Right lobe of liver (tissue), 6 donors: ENCODE results near the gene PPIL4. TPM values are rescaled to one million over a fixed set of nuclear protein-coding genes. Genes with fewer than 3 reads are reported as not detected.

Experiments used
- ATAC-seq, 4 donors: fragments of 200-7000 bp; cut with Tn5 transposase; one replicate each; pipeline ENCODE4 v1.9.1; 2020; ENCODE audit warnings: mild to moderate bottlenecking in 4 of 4, moderate library complexity in 4 of 4
- DNase-seq, 3 donors: peaks; one replicate each; pipeline ENCODE4 v3.0.0-alpha.2; 2020
- H3K27ac ChIP-seq, 3 donors: fragments of 200-600 bp; one replicate each; pipeline ENCODE4 v1.8.0; 2022
- H3K27me3 ChIP-seq, 2 donors: fragments of 200-600 bp; one replicate each; pipeline ENCODE4 v1.8.0; 2022
- H3K36me3 ChIP-seq, 4 donors: fragments of 200-600 bp; sonication (generic) in 1 of 4; one replicate each; pipeline versions ENCODE4 v1.5.1 to v1.8.0; 2017 to 2022; ENCODE audit warnings: control low read depth in 1 of 4
- H3K4me1 ChIP-seq, 4 donors: fragments of 200-600 bp; sonication (generic) in 1 of 4; one replicate each; pipeline versions ENCODE4 v1.5.1 to v1.8.0; 2017 to 2022; ENCODE audit warnings: control low read depth in 1 of 4
- H3K4me3 ChIP-seq, 3 donors: fragments of 200-600 bp; one replicate each; pipeline ENCODE4 v1.8.0; 2022
- H3K9me3 ChIP-seq, 4 donors: fragments of 200-600 bp; sonication (generic) in 1 of 4; one replicate each; pipeline versions ENCODE4 v1.5.1 to v1.8.0; 2017 to 2022; ENCODE audit warnings: control low read depth in 1 of 4
- POLR2A ChIP-seq: fragments of 450-650 bp; IDR thresholded peaks from one replicate; pipeline ENCODE4 v1.6.1; 2017; ENCODE audit warnings: antibody characterized with exemption, mild to moderate bottlenecking
- WGBS: methylation state at CpG from one replicate; pipeline ENCODE4 v1.1.6; 2018; ENCODE audit warnings: low coverage, low lambda C conversion rate; ENCODE audit not compliant: insufficient coverage; ENCODE audit errors: missing lambda C conversion rate; 5-methylcytosine and 5-hydroxymethylcytosine counted together
- intact Hi-C, 2 donors: fragments of 100-400 bp; cut with DNase I; formaldehyde crosslinking; loops; one replicate each; pipeline versions ENCODE4 v1.11.2 to v1.14.1; 2022
- total RNA-seq, 6 experiments: library from RNA; depleted of rRNA in 2 of 6; stranded (reverse); fragments of >200 nt in 2 of 6; fragmentation: NEBNext Ultra II Directional in 3 of 6; extraction: Animal tissue kit (Norgen Biotek cat#: 25700) in 3 of 6; gene quantifications; one replicate each; pipeline versions ENCODE4 v1.1.0 to v1.2.4, GENCODE V29; 2016 to 2023
- TF ChIP-seq, protein P1 (sequence below), 4 donors: fragments of 200-600 bp in 3 of 4; fragments of 450-650 bp in 1 of 4; IDR thresholded peaks; one replicate each; pipeline versions ENCODE4 v1.5.1 to v1.8.0; 2016 to 2022; ENCODE audit warnings: antibody characterized with exemption in 4 of 4, mild to moderate bottlenecking in 2 of 4
- donor health status: DM: no; HTN: yes; CAD: no.
- donor health status: DM: no; HTN: no; CAD: no.
- donor health status: DM: no; HTN: no; CAD: no.
- donor health status: DM: no; HTN: yes; CAD: no.
- donor health status: DM: no; HTN: yes; CAD: no.

PPIL4 gene
- total RNA-seq, 6 experiments from 2014 or later, result 7.5 to 9.6 (median 8.7) TPM

DNA sequence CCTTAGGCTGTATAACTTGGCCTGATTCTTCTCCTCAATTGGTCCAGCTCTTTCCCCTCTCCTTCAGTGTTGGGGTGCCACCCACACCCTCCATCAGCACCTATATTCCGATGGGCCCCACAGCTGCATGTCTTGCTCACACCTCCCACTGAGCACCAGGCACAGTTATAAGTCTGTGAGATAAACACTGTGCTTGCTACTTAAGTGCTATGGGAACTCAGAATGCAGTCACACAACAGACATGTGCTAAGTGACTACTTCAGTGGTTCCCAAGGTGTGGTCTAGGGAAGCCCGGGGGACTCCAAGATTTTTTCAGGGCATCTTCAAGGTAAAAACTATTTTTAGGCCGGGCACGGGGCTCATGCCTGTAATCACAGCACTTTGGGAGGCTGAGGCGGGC, 68.3 kb downstream of the PPIL4 start:
- intact Hi-C loops, result no loop called here
- WGBS, result 95% methylated on average over 5 of the region's 5 CpGs
- Histone ChIP-seq H3K9me3 (no peaks in the 10 kb centered on the region), H3K27ac (no peak overlapping the region), H3K4me1 (no peaks in the 10 kb centered on the region), H3K4me3 (no peak overlapping the region), H3K27me3 (no peaks in the 10 kb centered on the region), H3K36me3 (no peaks in the 10 kb centered on the region)
- DNase-seq (no peak), ATAC-seq (no peak)
- TF ChIP-seq, protein P1, sequence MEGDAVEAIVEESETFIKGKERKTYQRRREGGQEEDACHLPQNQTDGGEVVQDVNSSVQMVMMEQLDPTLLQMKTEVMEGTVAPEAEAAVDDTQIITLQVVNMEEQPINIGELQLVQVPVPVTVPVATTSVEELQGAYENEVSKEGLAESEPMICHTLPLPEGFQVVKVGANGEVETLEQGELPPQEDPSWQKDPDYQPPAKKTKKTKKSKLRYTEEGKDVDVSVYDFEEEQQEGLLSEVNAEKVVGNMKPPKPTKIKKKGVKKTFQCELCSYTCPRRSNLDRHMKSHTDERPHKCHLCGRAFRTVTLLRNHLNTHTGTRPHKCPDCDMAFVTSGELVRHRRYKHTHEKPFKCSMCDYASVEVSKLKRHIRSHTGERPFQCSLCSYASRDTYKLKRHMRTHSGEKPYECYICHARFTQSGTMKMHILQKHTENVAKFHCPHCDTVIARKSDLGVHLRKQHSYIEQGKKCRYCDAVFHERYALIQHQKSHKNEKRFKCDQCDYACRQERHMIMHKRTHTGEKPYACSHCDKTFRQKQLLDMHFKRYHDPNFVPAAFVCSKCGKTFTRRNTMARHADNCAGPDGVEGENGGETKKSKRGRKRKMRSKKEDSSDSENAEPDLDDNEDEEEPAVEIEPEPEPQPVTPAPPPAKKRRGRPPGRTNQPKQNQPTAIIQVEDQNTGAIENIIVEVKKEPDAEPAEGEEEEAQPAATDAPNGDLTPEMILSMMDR (IDR thresholded peaks at IDR 0.05), result no peak
- TF ChIP-seq POLR2A, result no peak

DNA sequence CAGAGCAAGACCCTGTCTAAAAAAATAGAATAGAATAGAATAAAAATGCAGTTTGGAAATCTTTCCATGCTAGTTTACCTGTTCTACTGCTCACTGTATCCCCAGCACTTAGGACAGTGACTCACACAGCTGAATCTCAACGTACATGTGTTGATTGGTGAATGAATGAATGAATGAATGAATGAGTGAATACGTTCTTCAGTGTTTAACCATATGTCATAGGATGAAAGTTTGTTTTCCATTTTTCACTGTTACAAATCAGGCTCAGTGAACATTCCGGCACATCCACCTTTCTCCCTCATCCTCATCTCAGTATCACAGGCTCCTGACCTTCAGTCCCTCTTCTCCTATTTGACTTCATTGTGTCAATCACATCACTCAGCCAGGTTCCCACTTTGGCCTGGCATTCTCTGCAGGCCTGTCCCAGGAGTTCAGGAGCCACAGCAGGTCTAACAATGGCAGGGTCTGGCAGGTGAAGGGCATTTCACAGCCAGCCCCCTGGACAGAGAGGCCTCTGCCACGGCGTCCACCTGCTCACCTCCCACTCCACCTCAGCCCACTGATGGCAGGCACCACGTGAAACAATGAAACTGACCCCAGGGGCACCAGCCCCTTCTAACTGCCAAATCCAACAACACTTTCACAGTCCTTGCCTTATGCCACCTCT, 68.9 kb downstream of the PPIL4 start:
- 63% methylated on average over 4 of the region's 6 CpGs for WGBS

DNA sequence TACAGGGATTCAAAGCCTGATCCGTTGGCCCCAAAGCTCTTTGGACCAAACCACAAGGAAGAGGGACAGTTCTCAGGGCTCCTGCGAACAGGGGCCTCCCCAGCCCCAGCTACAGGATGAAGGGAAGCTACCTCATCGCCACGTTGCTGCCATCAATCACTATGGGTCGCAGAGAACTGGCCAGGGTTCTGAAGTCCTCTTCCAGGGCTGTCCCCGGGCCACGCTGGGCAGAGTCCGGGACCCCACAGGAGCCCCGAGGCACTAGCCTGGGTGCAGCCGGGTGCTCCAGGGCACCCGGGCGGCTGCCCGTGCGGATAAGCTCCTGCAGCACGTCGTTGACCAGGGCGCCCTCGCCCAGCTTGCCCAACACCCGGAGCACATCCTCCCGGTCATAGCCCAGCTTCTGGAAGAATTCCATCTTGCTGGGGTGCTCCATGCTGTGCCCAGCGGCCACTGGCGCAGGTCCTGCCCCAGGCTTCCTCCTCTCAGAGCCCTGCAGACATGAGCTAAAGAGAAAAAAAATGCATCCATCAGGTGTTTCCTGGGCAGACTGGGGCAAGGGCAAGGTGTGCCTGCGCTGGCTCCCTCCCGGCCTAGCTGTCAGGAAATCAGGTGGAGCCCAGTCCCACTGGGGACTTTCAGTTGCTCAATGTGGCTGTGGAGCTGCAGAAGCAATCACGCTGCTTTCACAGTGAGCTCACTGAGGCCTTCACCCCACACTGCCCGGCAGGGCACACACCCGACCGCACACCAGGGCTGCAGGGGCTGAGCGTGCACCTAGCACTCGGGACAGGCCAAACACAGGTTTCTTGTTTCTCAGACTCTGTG, 71.5 kb downstream of the PPIL4 start:
- TF ChIP-seq POLR2A, result no peak
- TF ChIP-seq, protein P1 (IDR thresholded peaks at IDR 0.05), result no peak
- intact Hi-C loops, result no loop called here
- Histone ChIP-seq H3K27ac (no peak overlapping the region), H3K4me3 (no peak overlapping the region), H3K4me1 (no peaks in the 10 kb centered on the region), H3K36me3 (no peaks in the 10 kb centered on the region), H3K9me3 (no peaks in the 10 kb centered on the region), H3K27me3 (no peaks in the 10 kb centered on the region)
- ATAC-seq (no peak), DNase-seq (no peak)
- WGBS, result 61% methylated on average over 4 of the region's 30 CpGs

More for the DNA sequence above, 68.9 kb downstream of the PPIL4 start:
- Histone ChIP-seq H3K27ac (no peak overlapping the region), H3K27me3 (no peaks in the 10 kb centered on the region), H3K9me3 (no peaks in the 10 kb centered on the region), H3K36me3 (no peaks in the 10 kb centered on the region), H3K4me1 (no peaks in the 10 kb centered on the region), H3K4me3 (no peak overlapping the region)
- intact Hi-C loops, result no loop called here
- TF ChIP-seq, protein P1 (IDR thresholded peaks at IDR 0.05), result no peak
- no peak for TF ChIP-seq POLR2A
- DNase-seq (no peak), ATAC-seq (no peak)

DNA sequence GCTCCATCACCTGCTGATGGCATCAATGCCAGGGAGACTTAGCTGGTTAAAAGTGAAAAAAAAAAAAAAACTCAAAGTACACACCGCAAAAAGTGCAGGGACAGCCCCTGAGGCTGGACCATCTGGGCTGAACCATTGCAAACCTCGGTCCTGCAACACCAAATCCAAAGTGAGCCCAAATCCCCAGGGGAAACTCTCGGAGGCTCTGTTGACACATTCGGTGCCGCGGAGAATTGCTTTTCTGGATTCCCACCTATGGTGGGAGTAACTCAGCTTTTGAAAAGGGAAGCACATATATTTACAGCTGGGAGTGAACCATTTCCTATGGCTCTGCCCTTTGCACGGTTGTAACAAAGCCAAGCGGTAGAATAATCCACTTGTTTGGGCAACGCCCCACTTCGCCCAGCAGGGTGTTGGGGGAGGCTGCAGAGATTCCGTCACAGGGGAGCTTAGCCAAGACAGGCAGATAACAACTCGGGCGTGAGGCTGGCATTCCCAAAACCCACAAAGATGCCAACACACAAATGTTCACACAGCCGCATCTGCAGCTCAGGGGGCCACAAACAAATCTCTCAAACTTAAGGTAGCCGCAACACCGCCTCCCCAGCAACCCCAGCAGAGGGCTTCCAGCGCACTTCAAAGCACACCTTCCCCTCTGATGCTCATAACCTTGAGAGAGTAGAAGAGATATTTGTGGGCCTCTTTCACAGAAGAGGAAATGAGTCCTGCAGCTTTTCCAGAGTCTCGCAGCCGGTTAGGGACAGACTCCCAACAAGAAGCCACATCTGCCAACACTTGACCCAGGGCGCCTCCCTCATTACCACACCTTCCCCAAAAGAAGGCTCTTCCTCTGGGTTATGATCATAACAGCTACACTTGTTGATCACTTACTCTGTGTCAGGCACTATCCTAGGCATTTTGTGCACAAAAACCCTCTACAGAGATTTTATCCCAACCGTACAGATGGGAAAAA, 72.5 kb downstream of the PPIL4 start:
- TF ChIP-seq, protein P1 (IDR thresholded peaks at IDR 0.05), result no peak
- TF ChIP-seq POLR2A, result no peak
- H3K36me3 ChIP-seq, result no peaks in the 10 kb centered on the region
- intact Hi-C loops, result no loop called here
- ATAC-seq (peak in 1 of 4 donors; percentile 33), DNase-seq (no peak)
- no peaks in the 10 kb centered on the region for H3K9me3 ChIP-seq
- no peak overlapping the region for H3K4me3 ChIP-seq
- H3K4me1 ChIP-seq, result no peaks in the 10 kb centered on the region
- whole genome bisulfite sequencing, result 78% methylated on average over 5 of the region's 21 CpGs
- H3K27me3 ChIP-seq, result no peaks in the 10 kb centered on the region
- H3K27ac ChIP-seq, result no peak overlapping the region
